GM23338 (cell line): ENCODE data around the gene FAM204A. TPM values are rescaled to one million over a fixed set of nuclear protein-coding genes. Genes with fewer than 3 reads are reported as not detected.

Experiments used
- ATAC-seq: fragments of 200-7000 bp; cut with Tn5 transposase; 3 replicates; pipeline ENCODE4 v1.9.1; 2020
- DNase-seq: peaks from one replicate; pipeline ENCODE4 v3.0.0-alpha.2; 2015; ENCODE audit warnings: low spot score
- H2AFZ ChIP-seq: fragments of 200-600 bp; sonication (generic); 2 replicates; pipeline ENCODE4 v1.8.0; 2016; ENCODE audit warnings: antibody characterized with exemption, mild to moderate bottlenecking, moderate library complexity
- H3F3A ChIP-seq: fragments of 200-600 bp; sonication (generic); replicated peaks from 2 replicates; pipeline ENCODE4 v1.8.0; 2017; ENCODE audit warnings: antibody characterized with exemption, mixed run types, low read depth
- H3K27ac ChIP-seq: fragments of 200-600 bp; sonication (generic); 2 replicates; pipeline ENCODE4 v1.6.1; 2016; ENCODE audit warnings: low read depth
- H3K27me3 ChIP-seq: fragments of 200-600 bp; sonication (generic); 2 replicates; pipeline ENCODE4 v1.8.0; 2016; ENCODE audit warnings: mild to moderate bottlenecking, mixed run types, moderate library complexity; ENCODE audit not compliant: insufficient read depth
- H3K36me3 ChIP-seq: fragments of 200-600 bp; sonication (generic); 2 replicates; pipeline ENCODE4 v1.8.0; 2016; ENCODE audit warnings: mild to moderate bottlenecking; ENCODE audit not compliant: insufficient read depth
- H3K4me1 ChIP-seq: fragments of 200-600 bp; sonication (generic); 2 replicates; pipeline ENCODE4 v1.8.0; 2016; ENCODE audit warnings: mild to moderate bottlenecking, moderate library complexity; ENCODE audit not compliant: insufficient read depth
- H3K4me2 ChIP-seq: fragments of 200-600 bp; sonication (generic); 2 replicates; pipeline ENCODE4 v1.7.1; 2017; ENCODE audit warnings: mixed run types
- H3K4me3 ChIP-seq: fragments of 200-600 bp; sonication (generic); 2 replicates; pipeline ENCODE4 v1.6.1; 2016; ENCODE audit warnings: mixed run types
- H3K79me2 ChIP-seq: fragments of 200-600 bp; sonication (generic); replicated peaks from 2 replicates; pipeline ENCODE4 v1.8.0; 2017; ENCODE audit warnings: mild to moderate bottlenecking; ENCODE audit not compliant: insufficient read depth
- H3K9me2 ChIP-seq: fragments of 200-600 bp; sonication (generic); 2 replicates; pipeline ENCODE4 v1.8.0; 2017; ENCODE audit not compliant: insufficient read depth
- H4K20me1 ChIP-seq: fragments of 200-600 bp; sonication (generic); replicated peaks from 2 replicates; pipeline ENCODE4 v1.8.0; 2017; ENCODE audit warnings: mild to moderate bottlenecking; ENCODE audit not compliant: insufficient read depth
- H3K27ac Mint-ChIP-seq: 2 replicates; pipeline ENCODE4 v1.8.0; 2020; ENCODE audit warnings: inconsistent platforms, mild to moderate bottlenecking, moderate library complexity, mixed read lengths
- H3K27me3 Mint-ChIP-seq: 3 replicates; pipeline ENCODE4 v1.8.0; 2022; ENCODE audit warnings: low read depth, mild to moderate bottlenecking, moderate library complexity, mixed read lengths, inconsistent platforms; ENCODE audit not compliant: insufficient read depth, poor library complexity
- H3K36me3 Mint-ChIP-seq: 3 replicates; pipeline ENCODE4 v1.8.0; 2021; ENCODE audit warnings: low read depth, mild to moderate bottlenecking, inconsistent platforms, moderate library complexity, mixed read lengths
- H3K4me1 Mint-ChIP-seq: 3 replicates; pipeline ENCODE4 v1.8.0; 2020; ENCODE audit warnings: mild to moderate bottlenecking, inconsistent platforms, mixed read lengths
- H3K4me3 Mint-ChIP-seq: 3 replicates; pipeline ENCODE4 v1.8.0; 2021; ENCODE audit warnings: moderate library complexity, mild to moderate bottlenecking, inconsistent platforms, mixed read lengths
- H3K9me3 Mint-ChIP-seq: 3 replicates; pipeline ENCODE4 v1.8.0; 2020; ENCODE audit warnings: moderate library complexity, mild to moderate bottlenecking, inconsistent platforms, mixed read lengths
- CREB1 ChIP-seq: fragments of 250-450 bp; sonication (Bioruptor Pico); IDR thresholded peaks from 2 replicates; pipeline ENCODE4 v1.5.0; 2020; ENCODE audit warnings: low read depth, mild to moderate bottlenecking, moderate library complexity
- ETS1 ChIP-seq: IDR thresholded peaks from 2 replicates; pipeline ENCODE4 v1.6.1; 2016; ENCODE audit warnings: antibody characterized with exemption
- EZH2 ChIP-seq: fragments of 200-600 bp; sonication (generic); IDR thresholded peaks from one replicate; pipeline ENCODE4 v1.8.0; 2017; ENCODE audit warnings: antibody characterized with exemption, mild to moderate bottlenecking, low read depth; ENCODE audit not compliant: unreplicated experiment
- EZH2phosphoT487 ChIP-seq: fragments of 200-600 bp; sonication (generic); IDR thresholded peaks from one replicate; pipeline ENCODE4 v1.8.1; 2018; ENCODE audit warnings: antibody characterized with exemption; ENCODE audit not compliant: unreplicated experiment
- JUNB ChIP-seq: IDR thresholded peaks from one replicate; pipeline ENCODE4 v1.6.1; 2016; ENCODE audit warnings: antibody characterized with exemption; ENCODE audit not compliant: unreplicated experiment
- NANOG ChIP-seq: IDR thresholded peaks from 2 replicates; pipeline ENCODE4 v1.6.1; 2016; ENCODE audit warnings: antibody characterized with exemption, borderline replicate concordance
- POLR2AphosphoS5 ChIP-seq: IDR thresholded peaks from 2 replicates; pipeline ENCODE4 v1.6.1; 2016; ENCODE audit warnings: antibody characterized with exemption, low read depth
- REST ChIP-seq: IDR thresholded peaks from one replicate; pipeline ENCODE4 v1.6.1; 2018; ENCODE audit warnings: antibody characterized with exemption; ENCODE audit not compliant: unreplicated experiment
- STAT1 ChIP-seq: IDR thresholded peaks from one replicate; pipeline ENCODE4 v1.6.1; 2016; ENCODE audit warnings: antibody characterized with exemption; ENCODE audit not compliant: unreplicated experiment
- ZNF114 ChIP-seq: fragments of 250-450 bp; sonication (Bioruptor Pico); IDR thresholded peaks from 2 replicates; pipeline ENCODE4 v1.5.0; 2020; ENCODE audit warnings: mild to moderate bottlenecking, moderate library complexity
- ZNF331 ChIP-seq: fragments of 250-450 bp; sonication (Bioruptor Pico); IDR thresholded peaks from 2 replicates; pipeline ENCODE4 v1.5.0; 2020; ENCODE audit warnings: low read depth, mild to moderate bottlenecking, moderate library complexity
- ZNF462 ChIP-seq: fragments of 250-450 bp; sonication (Bioruptor Pico); IDR thresholded peaks from 2 replicates; pipeline ENCODE4 v1.5.0; 2020; ENCODE audit warnings: mild to moderate bottlenecking, moderate library complexity
- polyA plus RNA-seq: library from polyadenylated mRNA; unstranded; fragments of >200 nt; fragmentation: Nextera tagmentation; extraction: Ambion mirVana; gene quantifications from 2 replicates; pipeline ENCODE4 v1.2.1, GENCODE V29; 2016
- total RNA-seq: library from RNA; depleted of rRNA; stranded (reverse); fragments of >200 nt; shearing (Covaris generic); gene quantifications from 2 replicates; pipeline ENCODE4 v1.2.3, GENCODE V29; 2014
- TF ChIP-seq, protein P1 (sequence below), 2 experiments: fragments of 200-600 bp in 1 of 2; sonication (generic) in 1 of 2; conservative IDR thresholded peaks; 2 replicates each; pipeline versions ENCODE4 v1.5.1 to v1.6.1; 2016 to 2017; ENCODE audit warnings: antibody characterized with exemption in 2 of 2, low read depth in 2 of 2, mild to moderate bottlenecking in 2 of 2, moderate library complexity in 1 of 2

Gene FAM204A
- total and polyA plus RNA-seq, 2 experiments from 2014 or later = 31.6 to 72.0 TPM

- DNase-seq (no peak), ATAC-seq (no peak)
- Histone ChIP-seq H4K20me1 (peaks cover 6% of the 10 kb centered on the region; the same call in 1 of the 2 replicates), H3F3A (no peaks in the 10 kb centered on the region), H3K36me3 (no peaks in the 10 kb centered on the region), H3K79me2 (peaks cover 28% of the 10 kb centered on the region), H3K4me2 (peak overlapping the region; percentile 75; the same call in 1 of the 2 replicates), H3K4me3 (peak overlapping the region; percentile 75; the same call in 1 of the 2 replicates), H3K27me3 (no peaks in the 10 kb centered on the region), H3K4me1 (peaks cover 13% of the 10 kb centered on the region), H2AFZ (peak overlapping the region; percentile 14; the same call in 1 of the 2 replicates), H3K9me2 (no peaks in the 10 kb centered on the region), H3K27ac (no peak overlapping the region)
- no peaks in the 10 kb centered on the region for H3K9me3 Mint-ChIP-seq
- H3K27ac Mint-ChIP-seq = no peak overlapping the region
- no peaks in the 10 kb centered on the region for H3K36me3 Mint-ChIP-seq
- H3K27me3 Mint-ChIP-seq = no peaks in the 10 kb centered on the region
- no peak overlapping the region; the same call in 2 of the 3 replicates for H3K4me3 Mint-ChIP-seq
- H3K4me1 Mint-ChIP-seq = no peaks in the 10 kb centered on the region; the same call in 2 of the 3 replicates
- TF ChIP-seq, protein P1, sequence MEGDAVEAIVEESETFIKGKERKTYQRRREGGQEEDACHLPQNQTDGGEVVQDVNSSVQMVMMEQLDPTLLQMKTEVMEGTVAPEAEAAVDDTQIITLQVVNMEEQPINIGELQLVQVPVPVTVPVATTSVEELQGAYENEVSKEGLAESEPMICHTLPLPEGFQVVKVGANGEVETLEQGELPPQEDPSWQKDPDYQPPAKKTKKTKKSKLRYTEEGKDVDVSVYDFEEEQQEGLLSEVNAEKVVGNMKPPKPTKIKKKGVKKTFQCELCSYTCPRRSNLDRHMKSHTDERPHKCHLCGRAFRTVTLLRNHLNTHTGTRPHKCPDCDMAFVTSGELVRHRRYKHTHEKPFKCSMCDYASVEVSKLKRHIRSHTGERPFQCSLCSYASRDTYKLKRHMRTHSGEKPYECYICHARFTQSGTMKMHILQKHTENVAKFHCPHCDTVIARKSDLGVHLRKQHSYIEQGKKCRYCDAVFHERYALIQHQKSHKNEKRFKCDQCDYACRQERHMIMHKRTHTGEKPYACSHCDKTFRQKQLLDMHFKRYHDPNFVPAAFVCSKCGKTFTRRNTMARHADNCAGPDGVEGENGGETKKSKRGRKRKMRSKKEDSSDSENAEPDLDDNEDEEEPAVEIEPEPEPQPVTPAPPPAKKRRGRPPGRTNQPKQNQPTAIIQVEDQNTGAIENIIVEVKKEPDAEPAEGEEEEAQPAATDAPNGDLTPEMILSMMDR (conservative IDR thresholded peaks at IDR 0.05; ENCODE audit: low read depth in 2 of 2) = no peak
- no peak for TF ChIP-seq NANOG
- no peak for TF ChIP-seq EZH2phosphoT487
- no peak for TF ChIP-seq ZNF462
- no peak for TF ChIP-seq CREB1 (CRISPR knock-in tag)
- TF ChIP-seq EZH2 = no peak
- TF ChIP-seq ZNF114 (CRISPR knock-in tag) = no peak
- no peak for TF ChIP-seq REST
- TF ChIP-seq ETS1 = no peak
- no peak for TF ChIP-seq STAT1
- TF ChIP-seq ZNF331 (CRISPR knock-in tag) = no peak
- TF ChIP-seq JUNB = no peak
- TF ChIP-seq POLR2AphosphoS5 = no peak
Measured at GRCh38 chr10:118343115-118343514, 991 bp upstream of the FAM204A start.
